GM19468 (cell line): Measurements from ENCODE around the gene ZNF853.
"Not testable (repeated sequence)": the region's sequence is repeated elsewhere in the genome, so short reads cannot be mapped to it uniquely, and the experiment has no call there.

Source experiments
- ATAC-seq: cut with Tn5 transposase; IDR thresholded peaks from one replicate; pipeline ENCODE4 v1.9.1; 2021; ENCODE audit warnings: mild to moderate bottlenecking, moderate library complexity, moderate number of reproducible peaks; ENCODE audit not compliant: unreplicated experiment; ENCODE audit errors: extremely low read depth

ZNF853 gene

GRCh38 chr7:6634021-6634420, 18.6 kb downstream of the ZNF853 start:
- no peak for ATAC-seq

DNA sequence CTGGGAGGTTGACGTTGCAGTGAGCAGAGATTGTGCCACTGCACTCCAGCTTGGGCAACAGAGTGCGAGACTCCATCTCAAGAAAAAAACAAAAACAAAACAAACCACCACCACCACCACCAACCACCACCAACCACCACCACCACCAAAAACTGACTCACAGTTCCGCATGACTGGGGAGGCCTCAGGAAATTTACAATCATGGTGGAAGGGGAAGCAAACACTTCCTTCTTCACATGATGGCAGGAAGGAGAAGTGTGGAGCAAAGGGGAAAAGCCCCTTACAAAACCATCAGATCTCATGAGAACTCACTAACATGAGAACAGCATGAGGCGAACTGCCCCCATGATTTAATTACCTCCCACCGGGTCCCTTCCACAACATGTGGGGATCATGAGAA, 19.6 kb downstream of the ZNF853 start:
- ATAC-seq: not testable (repeated sequence)

DNA sequence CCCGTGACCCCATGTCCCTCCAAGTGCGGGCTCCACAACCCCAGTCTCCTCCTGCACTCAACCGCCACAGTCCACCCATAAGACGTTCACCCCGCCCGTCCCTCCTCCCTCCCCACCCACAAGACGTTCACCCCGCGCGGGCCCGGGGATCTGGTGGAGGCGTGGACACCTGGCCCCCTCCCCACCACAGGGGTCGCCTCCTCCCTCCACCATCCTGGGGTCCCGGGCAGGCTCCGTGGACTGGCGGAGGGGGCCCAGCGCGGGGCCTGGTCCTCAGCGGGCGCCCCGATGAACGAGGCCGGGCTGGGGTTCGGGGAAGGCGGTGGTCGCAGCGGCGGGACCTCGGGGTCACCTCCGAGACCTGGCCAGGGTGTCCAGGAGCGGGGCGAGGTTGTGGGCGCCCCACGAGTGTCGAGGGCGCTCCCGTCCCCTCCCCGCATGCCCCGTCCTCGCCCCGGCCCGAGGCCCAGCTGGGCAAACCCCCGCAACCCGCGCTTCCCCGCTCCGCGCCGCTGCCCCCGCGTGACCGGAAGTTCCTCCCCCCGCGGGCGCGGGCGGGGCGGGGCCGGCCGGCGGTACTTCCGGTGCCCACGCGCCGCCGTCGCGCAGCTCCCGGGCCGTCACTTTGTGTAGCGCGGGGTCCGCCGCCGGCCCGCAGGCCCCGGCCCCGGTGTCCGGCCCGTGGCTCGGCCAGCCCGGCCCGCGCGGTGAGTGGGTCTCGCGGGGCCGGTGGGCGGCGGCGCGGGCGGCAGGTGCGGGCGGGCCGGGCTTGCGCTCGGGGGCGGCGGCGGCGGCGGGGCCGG, 21.5 kb downstream of the ZNF853 start, which contains the start of gene ZNF316:
Gene ZNF316, plus strand, starts transcription at position 578 of the 803 bp plus-strand sequence. CDS start 5,092 bp downstream, outside the sequence.
- ATAC-seq: peak; percentile 43

DNA sequence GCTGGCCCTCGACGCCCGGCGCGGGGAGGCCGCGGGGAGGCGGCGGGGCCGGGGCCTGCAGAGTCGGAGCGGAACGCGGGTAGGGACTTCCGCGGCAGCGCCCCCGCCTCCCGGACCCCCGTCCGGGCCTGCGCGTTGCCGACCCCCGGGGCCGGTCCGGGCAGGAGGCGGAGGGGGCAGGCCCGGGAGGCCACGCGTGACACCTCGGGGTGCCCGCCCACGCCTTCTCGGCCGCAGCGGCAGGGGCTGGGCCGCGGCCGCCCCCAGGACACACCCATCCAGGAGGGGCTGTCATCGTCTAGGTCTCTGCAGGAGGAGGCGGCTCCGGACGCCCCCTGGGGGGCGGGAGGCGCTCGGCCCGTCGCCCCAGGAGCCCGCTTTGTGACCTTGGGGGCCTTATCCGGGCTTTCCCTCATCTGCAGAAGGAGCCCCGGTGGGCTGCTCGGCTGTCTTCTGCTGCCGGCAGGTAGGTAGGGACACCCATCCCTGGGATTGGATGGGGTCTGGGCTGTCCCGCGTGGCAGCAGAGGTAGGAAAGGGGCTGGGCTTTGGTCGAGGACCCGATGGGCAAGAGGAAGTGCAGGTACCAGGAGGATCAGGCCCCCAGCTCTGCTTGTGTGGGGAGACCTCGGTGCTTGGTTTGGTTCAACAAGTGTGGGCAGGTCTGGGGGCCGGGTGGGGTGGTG, 22.3 kb downstream of the ZNF853 start:
- peak; percentile 69 for ATAC-seq

- ATAC-seq: no peak
These were observed 23.6 kb downstream of the ZNF853 start for GRCh38 chr7:6639032-6639431.

GRCh38 chr7:6639627-6640026, 24.2 kb downstream of the ZNF853 start:
- ATAC-seq: no peak

GRCh38 chr7:6640246-6640721, 24.9 kb downstream of the ZNF853 start:
- ATAC-seq: no peak

DNA sequence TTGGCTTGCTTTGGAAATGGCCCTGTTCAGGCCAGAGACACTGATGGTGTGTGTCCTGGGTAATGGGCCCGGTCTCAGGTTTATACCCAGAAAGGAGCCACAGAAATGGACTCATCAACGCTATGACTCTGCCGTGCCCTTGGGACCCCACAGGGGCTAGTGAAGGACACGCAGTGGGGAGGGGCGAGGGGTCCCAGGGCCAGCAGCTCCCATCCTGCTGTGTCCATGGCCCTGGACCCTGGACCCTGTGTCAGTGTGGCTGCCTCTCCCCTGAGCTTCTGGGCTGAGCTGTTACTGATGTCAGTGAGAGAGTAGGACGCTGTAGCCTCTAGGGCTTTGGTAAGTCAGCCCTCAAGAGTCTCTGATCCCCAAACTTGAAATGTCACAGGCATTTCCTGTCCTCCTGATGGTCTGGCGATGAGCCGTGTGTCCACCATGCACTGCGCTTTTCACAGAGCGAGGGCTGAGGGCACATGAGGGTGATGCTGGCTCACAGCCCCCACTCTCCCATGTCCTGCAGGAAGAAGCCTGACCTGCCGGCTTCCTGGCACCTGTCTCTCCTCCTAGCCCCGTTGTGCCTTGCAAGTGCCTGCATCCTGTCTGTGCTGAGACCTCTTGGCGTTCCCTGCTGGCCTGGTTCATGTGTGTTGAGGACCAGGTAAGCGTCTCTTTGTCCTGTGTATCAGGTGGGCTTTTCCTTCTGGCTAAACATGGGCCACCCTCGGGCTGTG, 26.1 kb downstream of the ZNF853 start:
- no peak for ATAC-seq

- ATAC-seq: no peak
These were observed 26.9 kb downstream of the ZNF853 start for GRCh38 chr7:6642239-6642839.

DNA sequence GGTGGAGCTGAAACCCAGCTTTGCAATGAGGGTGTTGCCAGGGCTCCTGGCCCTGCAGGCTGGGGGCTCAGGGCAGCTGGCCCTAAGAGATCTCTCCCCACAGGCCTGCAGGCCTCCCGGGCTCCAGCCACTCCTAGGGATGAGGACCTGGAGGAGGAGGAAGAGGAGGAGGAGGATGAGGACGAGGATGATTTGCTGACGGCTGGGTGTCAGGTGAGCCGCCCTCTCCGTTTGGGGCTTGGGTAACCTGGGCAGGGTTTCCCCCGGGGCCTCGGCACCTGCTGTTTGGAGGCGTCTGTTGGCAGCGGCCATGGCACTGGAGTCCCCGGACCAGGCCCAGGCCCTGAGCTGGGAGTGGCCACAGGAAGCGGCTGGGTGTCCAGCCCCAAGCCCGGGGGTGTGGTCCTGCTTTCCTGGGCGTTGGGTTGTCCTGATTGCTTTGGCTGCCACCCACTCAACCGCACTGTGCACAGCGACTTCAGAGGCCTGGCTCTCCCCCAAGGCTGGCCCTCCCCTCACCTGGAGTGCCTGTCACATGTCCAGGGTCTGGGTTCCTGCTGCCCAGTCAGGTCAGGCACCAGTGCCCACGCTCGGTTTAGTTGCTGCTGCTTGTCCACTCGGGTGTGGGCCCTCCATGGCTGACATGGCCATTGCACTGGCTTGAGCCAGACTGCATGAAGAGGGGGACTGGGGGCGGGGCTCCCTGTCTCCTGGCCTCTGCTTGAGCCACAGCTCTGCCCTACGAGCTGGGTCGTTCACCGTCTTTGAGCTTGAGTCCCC, 27.6 kb downstream of the ZNF853 start:
- no peak for ATAC-seq

DNA sequence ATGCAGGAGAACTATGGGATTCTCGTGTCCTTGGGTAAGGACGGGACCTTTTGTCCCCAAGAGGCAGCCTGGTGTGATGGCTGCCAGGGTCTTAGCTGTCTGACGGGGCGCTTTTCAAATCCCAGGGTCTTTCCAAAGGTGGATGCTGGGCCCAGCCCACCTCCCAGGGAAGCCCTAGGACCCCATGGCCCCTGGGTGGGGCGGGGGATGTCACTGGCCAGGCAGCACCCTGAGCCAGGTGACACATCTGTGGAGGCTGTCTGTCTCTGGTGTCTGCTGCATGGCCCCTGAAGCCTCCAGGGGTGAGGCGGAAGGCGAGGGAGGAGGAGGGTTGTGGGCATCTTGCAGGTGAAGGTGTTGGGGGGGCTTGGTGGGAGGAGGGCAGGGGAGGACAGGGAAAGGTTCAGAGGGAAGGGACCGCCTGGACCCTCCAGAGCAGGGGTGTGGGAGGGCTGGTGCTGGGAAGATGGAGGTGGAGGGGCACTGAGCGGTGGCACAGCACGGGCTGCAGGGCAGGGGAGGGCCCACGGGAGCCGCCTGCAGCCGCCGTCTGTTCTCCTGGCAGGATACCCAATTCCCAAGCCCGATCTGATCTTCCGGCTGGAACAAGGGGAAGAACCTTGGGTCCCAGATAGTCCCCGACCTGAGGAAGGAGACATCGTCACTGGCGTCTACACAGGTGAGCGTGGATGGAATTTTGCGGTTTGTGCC, 28.7 kb downstream of the ZNF853 start:
- no peak for ATAC-seq

DNA sequence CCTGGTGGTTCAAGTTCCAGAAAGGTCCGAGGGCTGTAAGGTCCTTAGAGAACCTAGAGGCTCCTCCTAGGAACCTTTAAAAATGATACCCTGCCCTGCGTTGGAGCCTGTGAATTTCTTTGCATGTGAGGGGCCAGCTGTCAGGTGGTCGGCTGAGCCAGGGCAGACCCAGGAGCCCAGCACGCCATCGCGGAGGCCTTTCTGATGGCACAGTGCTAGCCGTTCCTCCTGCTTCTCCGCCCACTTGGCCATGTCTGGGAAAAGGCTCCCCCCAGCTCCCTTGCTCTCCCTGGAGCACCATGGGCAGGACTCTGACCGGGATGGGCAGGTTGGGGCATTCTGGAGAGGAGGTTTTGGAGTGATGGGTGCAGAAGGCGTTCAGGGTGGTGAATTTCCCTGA, 29.3 kb downstream of the ZNF853 start:
- ATAC-seq: no peak

DNA sequence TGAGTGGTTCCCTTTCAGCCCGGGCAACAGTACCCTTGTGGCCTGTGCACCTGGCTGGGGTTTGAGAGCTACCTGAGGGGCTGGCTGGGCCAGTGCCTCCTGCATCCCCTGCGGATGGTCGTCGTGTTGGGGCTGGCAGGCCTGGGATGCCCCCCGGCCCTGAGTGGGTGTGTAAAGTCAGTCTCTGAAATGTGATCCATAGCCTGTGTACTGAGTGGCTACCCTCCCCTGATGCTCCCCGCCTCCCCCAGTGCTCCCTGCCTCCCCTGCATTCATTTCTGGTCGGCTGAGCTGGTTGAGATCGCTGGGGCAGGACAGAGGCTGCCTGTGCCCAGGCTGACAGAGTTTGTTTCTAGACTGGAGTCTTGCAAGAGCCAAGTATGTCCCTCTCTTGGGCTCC, 31.1 kb downstream of the ZNF853 start:
- no peak for ATAC-seq

GRCh38 chr7:6647080-6647479, 31.7 kb downstream of the ZNF853 start:
- ATAC-seq: no peak

- ATAC-seq: no peak
These were observed 32.1 kb downstream of the ZNF853 start for GRCh38 chr7:6647541-6647940.

DNA sequence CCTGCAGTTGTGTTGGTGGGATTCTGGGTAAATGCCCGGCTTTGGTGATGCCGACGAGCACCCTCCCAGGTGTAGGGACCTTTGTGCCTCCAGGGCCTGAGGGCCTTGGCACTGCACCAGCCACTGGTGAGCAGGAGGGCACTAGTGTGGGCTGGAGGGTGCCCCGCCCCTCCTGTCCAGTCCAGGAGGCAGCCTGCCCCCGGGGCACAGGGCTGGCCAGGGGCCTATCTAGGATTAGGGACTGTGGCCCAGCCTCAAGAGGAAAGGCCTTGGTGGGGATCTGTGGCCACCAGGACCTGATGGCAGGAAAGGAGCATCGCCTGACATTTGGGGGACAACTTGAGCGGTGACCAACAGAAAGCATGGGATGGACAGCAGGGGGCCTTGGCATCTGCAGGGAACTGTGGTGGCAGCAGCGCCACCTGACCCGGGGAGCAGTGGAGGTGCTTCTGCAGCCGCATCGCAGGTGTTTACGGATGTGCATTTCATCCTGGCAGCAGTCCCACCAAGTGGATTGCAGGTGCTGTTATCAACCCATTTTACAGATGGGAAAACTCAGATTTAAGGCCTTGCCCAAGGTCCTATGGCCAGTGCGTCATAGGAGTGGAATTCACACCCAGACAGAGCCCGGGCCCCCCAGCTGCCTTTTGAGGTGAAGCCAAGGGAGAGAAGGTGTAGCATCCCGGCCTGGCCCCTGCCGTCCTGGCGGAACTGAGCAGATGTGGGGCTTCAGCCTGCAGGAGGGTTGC, 32.8 kb downstream of the ZNF853 start:
- ATAC-seq: no peak

- ATAC-seq: no peak
These were observed 33.4 kb downstream of the ZNF853 start for GRCh38 chr7:6648815-6649104.

DNA sequence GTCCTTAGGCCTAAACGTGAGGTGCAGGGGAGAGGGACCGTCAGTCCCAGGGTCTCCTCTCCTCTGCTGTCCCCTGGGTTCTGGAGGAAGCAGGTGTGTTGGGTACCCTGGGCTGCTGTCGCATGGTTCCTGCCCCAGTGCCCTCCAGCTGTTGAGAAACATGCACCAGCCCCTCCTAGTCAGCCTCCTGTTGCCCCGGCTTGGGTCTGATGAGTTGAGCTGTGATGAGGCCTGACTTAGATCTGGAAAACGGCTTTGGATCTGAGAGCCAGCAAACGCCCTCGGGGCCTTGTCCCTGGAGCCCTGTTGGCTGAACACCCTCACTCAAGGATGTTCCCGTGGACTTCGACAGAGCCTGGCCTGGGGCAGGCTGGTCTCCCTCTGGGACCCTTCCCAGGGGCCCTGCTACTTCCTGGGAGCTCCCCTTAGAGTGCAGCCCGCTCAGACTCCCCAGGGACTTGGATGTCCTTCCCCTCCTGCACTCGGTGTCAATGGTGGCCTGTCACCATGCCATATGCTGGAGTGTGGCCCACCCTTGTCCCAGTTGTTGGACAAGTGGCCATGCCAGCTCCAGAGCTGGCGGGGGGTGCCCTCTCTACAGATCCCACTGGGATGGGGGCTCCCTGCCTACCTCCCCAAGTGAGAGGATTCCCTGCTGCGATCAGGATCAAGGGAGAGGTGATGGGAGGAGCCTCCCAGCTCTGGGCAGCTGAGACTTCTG, 34.0 kb downstream of the ZNF853 start:
- no peak for ATAC-seq
